K562 (cell line): ENCODE data around the gene HYOU1. TPM values are rescaled to one million over a fixed set of nuclear protein-coding genes. Genes with fewer than 3 reads are reported as not detected.

Experiments used
- BRF1 ChIP-seq: IDR thresholded peaks from 3 replicates; pipeline ENCODE4 v1.6.1; 2011; ENCODE audit warnings: borderline replicate concordance, mild to moderate bottlenecking; ENCODE audit not compliant: insufficient read length; ENCODE audit errors: extremely low read depth
- CGGBP1 ChIP-seq: fragments of 250-450 bp; sonication (Bioruptor Pico); IDR thresholded peaks from 2 replicates; pipeline ENCODE4 v1.9.0; 2021; ENCODE audit warnings: mild to moderate bottlenecking
- CREM ChIP-seq: IDR thresholded peaks from 2 replicates; pipeline ENCODE4 v1.6.1; 2014; ENCODE audit warnings: antibody characterized with exemption, low read depth
- E2F8 ChIP-seq: fragments of 450-650 bp; IDR thresholded peaks from 2 replicates; pipeline ENCODE4 v1.7.1; 2018; ENCODE audit warnings: mild to moderate bottlenecking, low read depth; ENCODE audit not compliant: partially characterized antibody
- ELF1 ChIP-seq: fragments of 200-800 bp; sonication (Bioruptor generic); IDR thresholded peaks from 2 replicates; pipeline ENCODE4 v1.6.1; 2016; ENCODE audit warnings: missing genetic modification characterization, missing compliant biosample characterization
- FOXJ3 ChIP-seq: sonication (generic); formaldehyde crosslinking; IDR thresholded peaks from 2 replicates; pipeline ENCODE4 v1.4.0; 2020; ENCODE audit warnings: mild to moderate bottlenecking, missing genetic modification reagents
- GTF2E2 ChIP-seq: fragments of 200-800 bp; sonication (Bioruptor generic); IDR thresholded peaks from 2 replicates; pipeline ENCODE4 v1.6.1; 2016; ENCODE audit warnings: missing genetic modification characterization, missing compliant biosample characterization
- HLTF ChIP-seq: fragments of 450-650 bp; IDR thresholded peaks from 2 replicates; pipeline ENCODE4 v1.6.1; 2016
- KAT7 ChIP-seq: sonication (generic); formaldehyde crosslinking; IDR thresholded peaks from 2 replicates; pipeline ENCODE4 v1.8.0; 2022; ENCODE audit warnings: missing genetic modification reagents, mild to moderate bottlenecking, borderline replicate concordance
- KDM5B ChIP-seq: fragments of 200-600 bp; sonication (generic); IDR thresholded peaks from 2 replicates; pipeline ENCODE4 v1.6.1; 2012; ENCODE audit warnings: low read depth, mild to moderate bottlenecking, moderate library complexity, low read length, control low read depth, inconsistent platforms; ENCODE audit not compliant: insufficient replicate concordance
- NFXL1 ChIP-seq: fragments of 450-650 bp; formaldehyde crosslinking; IDR thresholded peaks from 2 replicates; pipeline ENCODE4 v1.4.0; 2021; ENCODE audit warnings: mild to moderate bottlenecking
- PHF21A ChIP-seq: fragments of 450-650 bp; IDR thresholded peaks from 2 replicates; pipeline ENCODE4 v1.6.1; 2017; ENCODE audit warnings: low read depth, borderline replicate concordance
- RBM14 ChIP-seq: fragments of 200-400 bp; formaldehyde crosslinking; IDR thresholded peaks from 2 replicates; pipeline ENCODE4 v1.6.1; 2018; ENCODE audit warnings: low read depth, mild to moderate bottlenecking, low read length, moderate library complexity, borderline replicate concordance; ENCODE audit not compliant: insufficient read depth
- RBM34 ChIP-seq: fragments of 200-400 bp; formaldehyde crosslinking; IDR thresholded peaks from 2 replicates; pipeline ENCODE4 v1.6.1; 2018; ENCODE audit warnings: low read length, borderline replicate concordance; ENCODE audit not compliant: insufficient read depth
- SIN3A ChIP-seq, 2 experiments: fragments of 150-350 bp in 1 of 2; IDR thresholded peaks; 2 replicates each; pipeline ENCODE4 v1.6.1; 2011 to 2016; ENCODE audit warnings: borderline replicate concordance in 2 of 2, low read depth in 2 of 2, low read length in 2 of 2, mild to moderate bottlenecking in 2 of 2, moderate library complexity in 2 of 2; ENCODE audit not compliant: control insufficient read depth in 1 of 2
- SIRT6 ChIP-seq: IDR thresholded peaks from one replicate; pipeline ENCODE4 v1.6.1; 2012; ENCODE audit warnings: low read depth, mild to moderate bottlenecking, control low read depth, inconsistent platforms, low read length, moderate library complexity
- SMARCA4 ChIP-seq: fragments of 450-650 bp; IDR thresholded peaks from 2 replicates; pipeline ENCODE4 v1.6.1; 2016
- YBX1 ChIP-seq: fragments of 450-650 bp; IDR thresholded peaks from 2 replicates; pipeline ENCODE4 v1.7.1; 2016; ENCODE audit warnings: mild to moderate bottlenecking
- ZBTB26 ChIP-seq: fragments of 450-650 bp; formaldehyde crosslinking; IDR thresholded peaks from 2 replicates; pipeline ENCODE4 v1.4.0; 2022; ENCODE audit warnings: missing genetic modification characterization
- ZKSCAN8 ChIP-seq: fragments of 200-800 bp; sonication (Bioruptor generic); IDR thresholded peaks from 2 replicates; pipeline ENCODE4 v1.6.1; 2016; ENCODE audit warnings: missing genetic modification characterization, missing compliant biosample characterization
- ZNF212 ChIP-seq: fragments of 450-650 bp; formaldehyde crosslinking; IDR thresholded peaks from 2 replicates; pipeline ENCODE4 v1.4.0; 2020; ENCODE audit warnings: mild to moderate bottlenecking
- ZNF274 ChIP-seq: IDR thresholded peaks from 2 replicates; pipeline ENCODE4 v1.6.1; 2011; ENCODE audit warnings: low read depth, mild to moderate bottlenecking, low read length, moderate library complexity, borderline replicate concordance
- ZNF445 ChIP-seq: fragments of 250-450 bp; sonication (Bioruptor Pico); IDR thresholded peaks from 2 replicates; pipeline ENCODE4 v1.4.0; 2020; ENCODE audit warnings: low read depth, mild to moderate bottlenecking, moderate library complexity
- ZNF584 ChIP-seq: fragments of 200-800 bp; sonication (Bioruptor generic); IDR thresholded peaks from 2 replicates; pipeline ENCODE4 v1.6.1; 2016; ENCODE audit warnings: low read depth, mild to moderate bottlenecking, missing genetic modification characterization, missing compliant biosample characterization
- polyA plus RNA-seq, 8 experiments: library from polyadenylated mRNA; depleted of rRNA in 4 of 8; stranded (reverse) in 5 of 8; unstranded in 3 of 8; fragments of >200 nt; fragmentation: Nextera tagmentation in 2 of 8; fragmentation: Illumina TruSeq in 1 of 8; extraction: Ambion mirVana in 2 of 8; extraction: Trizol in 1 of 8; gene quantifications; 2 replicates each; pipeline versions ENCODE4 v1.2.1 to v1.2.3, GENCODE V29; 2011 to 2014; ENCODE audit warnings: inconsistent platforms in 1 of 8, missing spikeins in 1 of 8
- total RNA-seq, 7 experiments: library from RNA; depleted of rRNA in 6 of 7; stranded (reverse); fragments of >200 nt in 6 of 7; fragmentation: Illumina TruSeq in 2 of 7; extraction: Trizol in 2 of 7; gene quantifications; 2 replicates each; pipeline versions ENCODE4 v1.2.1 to v1.2.3, GENCODE V29; 2011 to 2021; ENCODE audit warnings: low replicate concordance in 1 of 7

The HYOU1 gene
- total and polyA plus RNA-seq, 9 of the 15 experiments (the other 6 are each of a cell fraction or from before 2014, with no cell fraction given), result 19.5 to 197 (median 128) TPM

DNA sequence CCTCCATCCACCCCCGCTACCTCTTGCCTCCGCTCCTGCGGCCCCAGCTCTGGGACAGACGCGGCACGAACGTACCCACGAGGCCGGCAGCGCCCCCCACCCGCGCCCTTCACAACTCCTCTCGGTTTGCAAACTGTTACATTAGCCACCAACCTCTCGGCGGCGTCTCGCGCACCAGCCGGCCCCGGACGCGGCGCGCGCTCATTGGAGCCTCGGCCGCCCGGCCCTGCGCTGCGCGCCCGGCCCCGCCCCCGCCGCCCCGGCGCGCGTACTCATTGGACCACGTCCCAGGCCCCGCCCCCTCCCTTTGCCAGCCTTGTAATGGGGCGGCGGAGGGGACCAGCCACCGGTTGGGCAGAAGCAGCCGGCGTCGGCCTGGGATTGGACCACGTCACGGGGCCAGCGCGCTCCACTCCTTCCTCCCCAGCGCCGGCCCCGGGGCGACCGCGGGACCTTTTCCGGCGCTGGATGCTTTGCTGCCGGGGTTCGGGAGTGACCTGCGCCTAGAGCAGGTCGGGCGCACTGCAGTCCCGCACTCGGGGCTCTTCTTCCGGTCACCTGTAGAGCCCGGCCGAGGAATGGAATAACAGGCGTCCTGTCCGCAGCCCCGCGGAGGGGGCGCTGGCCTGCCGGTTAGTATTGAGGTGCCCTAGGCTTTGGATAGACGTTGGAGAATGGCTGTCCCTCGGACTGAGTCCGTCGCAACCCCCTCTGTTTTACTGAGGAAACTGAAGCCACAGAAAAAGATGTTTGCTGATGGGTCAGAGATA is at the start of gene HYOU1 (continued):
- TF ChIP-seq HLTF (no peak), SMARCA4 (no peak; the same call in 1 of the 2 replicates), NFXL1 (CRISPR knock-in tag) (no peak), ELF1 (peak; percentile 81), ZNF274 (no peak), BRF1 (no peak), YBX1 (no peak), E2F8 (peak; percentile 40), ZBTB26 (CRISPR knock-in tag) (no peak), RBM34 (no peak), ZKSCAN8 (CRISPR knock-in tag) (no peak), ZNF584 (no peak), KAT7 (CRISPR knock-in tag) (no peak; the same call in 1 of the 2 replicates), CREM (peak; percentile 87), RBM14 (no peak), PHF21A (no peak), FOXJ3 (CRISPR knock-in tag) (no peak), ZNF445 (CRISPR knock-in tag) (no peak), ZNF212 (CRISPR knock-in tag) (no peak), SIN3A (IDR thresholded peaks at IDR 0.05; ENCODE audit: borderline replicate concordance in 2 of 2, control insufficient read depth in 1 of 2, low read depth in 2 of 2, low read length in 2 of 2) (peak in 1 of 2 experiments; percentile 81; a peak in 1 of 4 replicates), CGGBP1 (CRISPR knock-in tag) (peak; percentile 64; the same call in 1 of the 2 replicates), KDM5B (peak; percentile 85), GTF2E2 (tag) (0 out of 2 replicates have a peak, but pooled peaks have one; percentile 26), SIRT6 (no peak)
